ENCODE results near the gene ACTMAP. TPM values are rescaled to one million over a fixed set of nuclear protein-coding genes. Genes with fewer than 3 reads are reported as not detected.

The ACTMAP gene
- total RNA-seq, 1 experiment from 2014 or later: 5.5 TPM

GRCh38 chr19:40724855-40725254 is 25.4 kb downstream of the ACTMAP start:
- no peaks in the 10 kb centered on the region for H3K4me1 ChIP-seq (ENCODE audit: control insufficient read depth, insufficient read depth, low read length)
- in situ Hi-C loops (cut with HindIII; ENCODE audit: low pct_unique_long_range_greater_than_20kb, low sequenced_read_pairs): no loop called here
- no peaks in the 10 kb centered on the region for H3K9me3 ChIP-seq (ENCODE audit: control insufficient read depth, insufficient read depth, low read depth, low read length)
- H3K4me3 ChIP-seq (ENCODE audit: low read depth in 2 of 2, low read length in 2 of 2): no peak overlapping the region
- ATAC-seq: no peak
- intact Hi-C loops (cut with micrococcal nuclease; ENCODE audit: unreplicated experiment): no loop called here
- no peak for TF ChIP-seq TCF7L2 (IDR thresholded peaks at IDR 0.05; ENCODE audit: low read depth, low read length)
- no peak for TF ChIP-seq SIN3A (IDR thresholded peaks at IDR 0.05; ENCODE audit: borderline replicate concordance, insufficient read depth, low read depth, low read length)
- no peak for TF ChIP-seq POLR2AphosphoS5 (IDR thresholded peaks at IDR 0.05; ENCODE audit: low read depth, low read length)
- no peak for TF ChIP-seq CTCF (IDR thresholded peaks at IDR 0.05)
- TF ChIP-seq REST (IDR thresholded peaks at IDR 0.05; ENCODE audit: insufficient read depth in 1 of 2, low read depth in 2 of 2, low read length in 1 of 2): no peak
- ChIA-PET POLR2A (no interaction called here), CTCF (no interaction called here)
- no peaks in the 10 kb centered on the region for H3K36me3 ChIP-seq (ENCODE audit: control insufficient read depth, insufficient read depth, low read length)
- H3K27ac ChIP-seq (ENCODE audit: low read length): no peak overlapping the region
- no peaks in the 10 kb centered on the region for H3K27me3 ChIP-seq (ENCODE audit: control insufficient read depth, insufficient read depth, low read length)
- DNase-seq (ENCODE audit: low read depth, low spot score): no peak
- BruUV-seq (replicated peaks): no TSS peak

- DNase-seq (ENCODE audit: low read depth, low spot score) (no peak), ATAC-seq (no peak)
- Histone ChIP-seq H3K4me3 (ENCODE audit: low read depth in 2 of 2, low read length in 2 of 2) (no peak overlapping the region), H3K4me1 (ENCODE audit: control insufficient read depth, insufficient read depth, low read length) (no peaks in the 10 kb centered on the region), H3K9me3 (ENCODE audit: control insufficient read depth, insufficient read depth, low read depth, low read length) (no peaks in the 10 kb centered on the region), H3K27ac (ENCODE audit: low read length) (no peak overlapping the region), H3K27me3 (ENCODE audit: control insufficient read depth, insufficient read depth, low read length) (no peaks in the 10 kb centered on the region), H3K36me3 (ENCODE audit: control insufficient read depth, insufficient read depth, low read length) (no peaks in the 10 kb centered on the region)
- ChIA-PET POLR2A (no interaction called here), CTCF (no interaction called here)
- intact Hi-C loops (cut with micrococcal nuclease; ENCODE audit: unreplicated experiment): no loop called here
- no TSS peak for BruUV-seq (replicated peaks)
- in situ Hi-C loops (cut with HindIII; ENCODE audit: low pct_unique_long_range_greater_than_20kb, low sequenced_read_pairs): no loop called here
- TF ChIP-seq SIN3A (IDR thresholded peaks at IDR 0.05; ENCODE audit: borderline replicate concordance, insufficient read depth, low read depth, low read length) (no peak), TCF7L2 (IDR thresholded peaks at IDR 0.05; ENCODE audit: low read depth, low read length) (no peak), POLR2AphosphoS5 (IDR thresholded peaks at IDR 0.05; ENCODE audit: low read depth, low read length) (no peak), CTCF (IDR thresholded peaks at IDR 0.05) (no peak), REST (IDR thresholded peaks at IDR 0.05; ENCODE audit: insufficient read depth in 1 of 2, low read depth in 2 of 2, low read length in 1 of 2) (no peak)
These were observed 26.0 kb downstream of the ACTMAP start for GRCh38 chr19:40724315-40724714.
